Measurements from ENCODE around the gene BOK.

BOK gene

DNA sequence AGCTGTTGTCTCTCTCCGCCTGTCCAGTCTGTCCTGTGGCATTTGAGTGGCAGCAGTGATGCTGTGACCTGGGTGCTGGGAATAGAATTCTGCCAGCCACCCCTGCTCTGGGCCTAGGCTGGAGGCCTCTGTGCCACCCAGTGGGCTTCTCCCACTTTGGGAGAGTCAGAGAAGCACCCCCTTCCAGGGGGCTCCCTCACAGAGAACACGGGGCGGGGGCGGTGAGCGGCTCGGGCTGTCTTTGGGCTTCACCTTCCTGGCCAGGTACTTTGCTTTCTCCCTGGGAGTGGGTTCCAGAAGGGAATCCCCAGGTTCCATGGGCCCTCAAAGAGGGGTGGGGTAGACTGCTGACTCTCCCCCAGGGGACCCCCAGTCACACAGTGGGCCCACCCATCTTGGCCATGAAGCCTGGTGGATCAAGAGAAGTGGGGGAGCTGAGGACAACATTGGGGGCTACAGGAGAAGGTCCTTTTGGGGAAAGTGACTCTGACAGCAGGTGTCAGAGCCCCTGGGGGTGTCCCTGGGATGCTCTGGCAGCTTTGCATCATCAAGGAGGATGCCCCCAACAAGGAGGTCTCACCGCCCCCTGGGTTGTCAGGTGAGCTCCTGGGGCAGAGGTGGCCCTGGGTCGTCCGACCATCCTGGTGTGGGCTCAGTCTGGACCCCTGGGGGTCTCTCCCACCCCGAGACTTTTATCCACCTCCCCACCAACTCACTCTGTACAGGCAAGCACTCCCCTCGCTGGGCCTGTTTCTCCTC lies 18.8 kb upstream of the BOK start:
- DNase-seq = no peak

DNA sequence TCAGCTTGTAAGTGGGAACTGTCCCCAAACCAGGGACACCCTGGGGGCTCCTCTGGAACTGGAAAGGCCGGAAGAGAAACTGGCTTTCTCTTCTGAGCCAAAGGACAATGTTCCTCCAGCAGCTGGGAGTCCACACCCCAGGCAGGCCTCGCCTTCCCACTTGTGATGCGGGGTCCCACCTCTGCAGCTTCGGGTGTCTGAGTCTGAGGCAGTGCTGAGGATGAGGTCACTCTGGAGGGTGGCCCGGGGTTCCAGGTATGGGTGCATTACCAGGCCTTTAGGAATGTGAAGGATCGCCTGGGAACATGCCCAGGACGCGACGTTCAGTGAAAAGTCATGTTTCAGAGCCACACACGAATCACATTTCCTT lies 18.2 kb upstream of the BOK start:
- DNase-seq = no peak

DNA sequence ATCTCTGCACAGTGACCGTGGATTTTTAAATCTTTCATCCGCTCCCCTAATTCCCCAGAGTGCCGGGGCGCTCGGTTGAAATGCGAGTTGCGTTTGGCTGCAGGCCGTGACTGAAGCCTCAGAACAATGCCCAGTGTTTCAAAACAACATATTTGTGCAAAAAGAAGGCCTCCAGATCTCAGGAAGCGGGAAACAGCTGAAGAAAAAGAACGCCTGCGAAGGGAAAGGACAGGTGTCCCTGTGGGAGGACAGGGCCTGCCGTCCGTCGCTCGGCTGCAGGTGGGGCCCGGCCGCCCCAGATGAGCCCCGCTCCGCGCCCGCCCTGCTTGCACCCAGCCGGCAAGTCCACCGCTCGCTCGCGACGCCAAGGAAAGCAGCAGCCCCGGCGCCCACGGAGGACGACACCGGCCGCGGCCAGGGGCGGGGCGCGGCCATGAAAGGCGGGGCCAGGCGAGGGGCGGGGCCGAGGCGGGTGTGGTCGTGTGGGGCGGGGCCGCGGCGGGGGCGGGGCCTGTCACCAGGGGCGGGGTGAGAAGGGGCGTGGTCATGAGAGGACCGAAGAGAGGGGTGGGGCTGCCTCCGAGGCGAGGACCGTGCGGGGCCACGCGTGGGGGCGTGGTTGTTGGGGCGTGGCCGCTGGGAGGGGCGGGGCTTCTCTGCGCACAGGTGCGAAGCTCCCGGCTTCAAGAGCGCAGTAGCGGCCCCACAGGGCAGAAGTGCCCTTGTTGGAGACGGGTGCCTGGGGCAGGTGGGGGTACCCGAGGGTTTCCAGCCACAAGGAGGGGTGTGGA lies 17.6 kb upstream of the BOK start:
- peak; percentile 49 for DNase-seq

DNA sequence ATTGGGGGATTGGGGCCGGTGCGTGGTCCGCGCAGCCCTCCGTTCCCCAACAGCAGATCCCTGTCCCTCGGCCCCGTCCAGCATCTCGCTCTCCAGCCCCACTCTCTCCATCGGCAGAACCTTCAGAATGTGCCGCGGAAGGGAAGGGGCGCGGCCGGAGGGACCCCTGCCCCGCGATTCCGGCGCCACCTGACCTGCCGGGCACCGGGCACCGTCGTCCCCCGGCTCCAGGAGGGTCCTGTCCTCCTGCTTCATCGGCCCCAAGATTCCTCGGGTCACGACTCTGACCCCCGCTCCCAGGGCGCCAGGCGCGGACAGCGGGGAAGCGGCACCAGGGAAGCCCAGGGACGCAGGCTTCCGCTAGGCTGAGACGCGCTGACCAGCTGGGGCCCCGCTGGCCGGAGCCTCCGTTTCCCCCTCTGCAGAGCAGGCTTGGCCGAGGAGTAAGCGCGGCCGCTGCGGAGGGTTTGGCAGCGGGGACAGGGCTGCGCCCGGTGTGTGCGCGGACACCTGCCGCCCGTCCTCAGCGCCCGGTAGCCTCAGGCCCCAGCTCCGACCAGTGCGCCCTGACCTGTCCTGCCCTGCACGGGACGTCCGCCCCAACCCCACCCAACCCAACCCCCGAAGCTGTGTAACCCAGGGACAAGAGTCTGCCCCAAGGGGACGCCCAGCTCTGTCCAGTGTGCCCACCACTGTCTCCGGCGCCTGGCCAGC lies 16.8 kb upstream of the BOK start:
- no peak for DNase-seq

DNA sequence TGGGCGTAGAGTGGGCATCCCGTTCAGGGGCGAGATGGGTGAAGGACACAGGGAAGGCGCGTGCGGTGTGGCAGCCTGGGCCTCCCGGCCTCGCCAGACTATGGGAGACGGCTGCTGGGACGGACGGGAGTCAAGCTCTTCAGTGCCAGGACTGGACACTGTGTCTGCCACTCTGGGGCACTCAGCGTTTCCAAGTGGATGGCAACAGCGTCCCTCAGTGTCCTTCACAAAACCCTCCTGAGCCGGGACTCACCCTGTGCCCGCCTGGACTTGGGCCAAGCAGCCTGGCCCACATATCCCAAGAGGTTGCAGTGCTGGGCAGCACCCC lies 16.3 kb upstream of the BOK start:
- no peak for DNase-seq

DNA sequence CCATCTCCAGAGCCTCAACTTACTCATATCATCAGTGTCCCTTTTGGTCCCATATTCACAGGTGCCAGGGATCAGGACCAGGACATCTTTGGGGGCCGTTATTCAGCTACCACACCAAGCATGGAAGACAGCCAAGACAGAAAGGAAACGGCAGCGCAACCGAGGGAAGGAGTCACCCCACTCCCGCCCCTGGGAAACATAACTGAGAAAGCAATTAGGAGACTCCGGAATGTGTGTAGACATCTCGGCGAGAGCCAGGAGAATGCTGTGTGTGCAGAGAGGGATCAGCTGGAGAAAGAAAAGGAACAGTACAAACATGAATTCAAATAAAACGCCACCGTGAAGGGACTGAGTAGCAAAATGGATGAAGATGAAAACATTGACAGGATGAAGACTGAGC lies 13.4 kb upstream of the BOK start:
- no peak for DNase-seq

DNA sequence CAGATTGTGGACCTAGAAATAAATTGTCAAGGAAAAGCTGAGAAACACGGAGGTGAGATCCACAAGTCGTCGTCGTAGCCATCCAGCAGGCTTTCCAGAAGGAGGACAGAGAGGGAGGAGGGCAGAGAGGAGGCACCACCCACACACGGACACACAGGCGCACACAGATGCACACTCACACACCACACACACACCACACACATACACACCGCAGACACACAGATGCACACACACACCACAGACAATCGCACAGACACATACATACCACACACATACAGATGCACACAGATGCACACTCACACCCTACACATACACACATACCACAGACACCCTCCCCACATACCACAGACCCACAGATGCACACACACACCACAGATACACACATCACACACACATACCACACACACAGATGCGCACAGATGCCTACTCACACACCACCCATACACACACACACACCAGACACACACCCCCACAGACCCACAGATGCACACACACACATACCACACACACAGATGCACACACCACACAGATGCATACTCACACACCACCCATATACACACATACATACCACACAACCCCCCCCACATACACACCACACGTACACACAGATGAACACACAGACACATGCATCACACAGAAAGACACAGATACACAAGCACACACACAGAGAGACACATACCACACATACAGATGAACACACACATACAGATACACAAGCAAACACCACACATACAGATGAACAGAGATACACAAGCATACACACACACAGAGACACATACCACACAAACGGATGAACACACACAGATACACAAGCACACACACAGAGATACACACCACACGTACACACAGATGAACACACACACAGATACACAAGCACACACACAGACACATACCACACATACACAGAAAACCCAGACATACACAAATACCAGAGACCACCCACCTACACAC lies 12.7 kb upstream of the BOK start:
- no peak for DNase-seq

DNA sequence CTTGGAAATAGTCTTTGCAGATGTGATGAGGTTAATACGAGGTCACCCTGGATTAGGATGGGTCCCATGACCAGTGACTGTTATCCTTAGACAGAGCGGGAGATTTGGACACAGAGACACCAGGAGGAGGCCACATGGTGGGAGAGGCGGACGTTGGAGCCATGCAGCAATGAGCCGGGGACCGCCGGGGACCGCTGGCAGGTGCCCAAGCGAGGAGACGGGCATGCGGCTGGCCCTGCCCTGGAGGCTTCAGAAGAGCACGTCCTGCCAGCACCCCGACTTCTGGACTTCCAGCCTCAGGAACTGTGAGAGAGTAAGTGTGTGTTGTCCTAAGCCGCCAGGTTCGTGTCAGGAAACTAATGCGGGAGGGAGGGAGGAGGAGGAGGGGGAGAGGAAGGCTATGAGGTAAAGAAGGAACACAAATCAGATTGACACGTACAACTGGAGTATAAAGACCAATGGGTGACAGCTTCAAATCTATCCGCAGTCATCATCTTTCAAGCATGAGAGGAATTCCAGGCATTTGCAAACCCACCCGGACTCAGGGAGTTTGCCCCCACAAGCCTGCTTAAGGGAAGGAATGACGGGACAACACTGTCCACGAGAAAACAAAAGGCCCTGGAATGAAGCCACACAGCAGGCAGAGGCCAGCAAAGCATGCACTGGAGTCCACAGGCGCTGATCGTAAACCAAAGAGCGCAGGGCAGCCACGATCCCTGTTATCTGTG lies 11.6 kb upstream of the BOK start:
- no peak for DNase-seq

DNA sequence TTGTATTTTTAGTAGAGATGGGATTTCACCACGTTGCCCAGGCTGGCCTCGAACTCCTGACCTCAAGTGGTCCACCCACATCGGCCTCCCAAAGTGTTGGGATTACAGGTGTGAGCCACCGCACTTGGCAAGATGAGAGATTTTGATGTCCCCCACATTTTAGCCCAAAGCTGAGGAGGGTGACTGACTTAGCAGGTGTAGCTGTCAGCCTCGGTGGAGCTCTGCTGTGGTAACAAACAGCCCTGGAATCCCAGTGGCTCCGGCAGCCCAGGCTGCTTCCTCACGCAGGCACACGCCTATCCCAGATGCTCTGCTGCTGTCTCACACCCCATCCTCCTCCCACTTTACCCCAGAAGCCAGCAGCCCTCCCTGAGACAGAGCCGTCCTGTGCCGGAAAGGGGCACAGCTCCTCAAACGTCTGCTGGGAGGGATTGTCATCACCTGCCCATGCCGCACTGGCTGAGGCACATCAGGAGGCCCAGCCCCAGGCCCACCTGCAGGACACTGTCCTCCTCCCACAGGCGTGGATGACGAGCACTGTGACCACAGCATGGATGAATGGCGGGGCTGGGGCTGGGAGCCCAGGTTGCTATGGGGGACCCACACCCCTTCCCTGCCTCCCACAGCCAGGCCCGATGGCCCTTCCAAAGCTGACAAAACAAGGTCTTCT lies 10.6 kb upstream of the BOK start:
- DNase-seq = no peak

DNA sequence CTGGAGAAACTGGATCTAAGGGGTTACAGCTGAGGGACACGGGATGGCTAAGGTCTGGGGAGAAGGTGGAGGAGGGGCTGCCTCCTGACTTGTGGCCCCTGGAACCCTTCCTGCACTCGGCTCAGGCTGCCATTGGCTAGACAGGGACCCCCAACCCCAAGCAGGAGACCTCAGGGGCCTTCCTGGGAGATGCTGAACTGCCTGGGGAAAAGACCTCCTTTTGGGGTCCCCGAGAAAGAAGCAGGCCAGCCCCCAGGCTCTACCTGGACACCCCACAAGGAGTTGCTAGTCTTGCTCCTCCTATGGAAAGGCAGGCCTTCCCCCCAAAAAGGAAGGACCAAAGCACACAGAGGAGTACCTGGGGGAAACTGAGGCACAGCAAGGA lies 10.1 kb upstream of the BOK start:
- DNase-seq = no peak

DNA sequence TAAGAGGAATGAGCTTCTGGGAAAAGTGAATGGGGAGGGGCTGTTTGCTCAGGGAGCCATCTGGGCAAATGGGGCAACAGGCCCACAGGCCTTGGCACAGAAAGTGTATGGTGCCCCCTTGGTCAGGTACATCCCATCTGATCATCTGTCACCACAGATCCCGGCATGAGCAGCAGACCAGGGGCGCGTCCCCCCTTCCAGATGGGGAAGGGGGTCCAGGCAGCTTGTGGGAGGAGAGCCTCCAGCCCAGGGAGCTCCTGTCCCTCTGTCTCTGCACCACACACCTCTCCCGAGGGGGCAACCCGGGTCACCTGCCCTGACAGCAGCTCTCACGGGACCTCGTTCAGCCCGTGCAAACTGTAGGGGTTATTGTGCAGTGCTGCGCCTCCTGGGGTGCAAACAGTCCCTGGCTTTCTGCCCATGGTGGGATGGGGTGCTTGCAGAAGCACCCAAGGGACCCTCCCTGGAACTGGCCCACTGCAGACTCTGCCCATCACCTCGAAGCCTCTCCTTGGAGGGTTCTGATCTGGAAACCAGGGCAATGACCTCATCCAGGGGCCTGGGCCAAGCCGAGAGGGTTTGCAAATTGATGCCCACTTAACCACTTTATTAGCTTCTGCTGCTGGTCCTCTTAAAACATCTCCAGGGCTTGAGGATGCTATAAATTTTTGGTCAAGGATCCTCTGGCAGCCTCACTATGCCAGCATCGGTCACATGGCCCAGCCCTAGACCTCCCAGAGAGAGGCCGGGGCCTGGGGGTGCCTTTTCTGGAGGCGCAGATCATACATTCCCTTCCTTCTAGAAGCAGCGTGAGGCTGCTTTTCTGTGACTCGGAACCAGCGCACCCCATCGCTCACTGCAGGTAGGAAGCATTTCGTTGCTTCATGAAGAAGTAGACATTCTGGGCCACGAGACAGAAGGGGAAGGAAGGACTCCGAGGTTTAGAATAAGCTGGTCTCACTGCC lies 7.6 kb upstream of the BOK start:
- DNase-seq = no peak

DNA sequence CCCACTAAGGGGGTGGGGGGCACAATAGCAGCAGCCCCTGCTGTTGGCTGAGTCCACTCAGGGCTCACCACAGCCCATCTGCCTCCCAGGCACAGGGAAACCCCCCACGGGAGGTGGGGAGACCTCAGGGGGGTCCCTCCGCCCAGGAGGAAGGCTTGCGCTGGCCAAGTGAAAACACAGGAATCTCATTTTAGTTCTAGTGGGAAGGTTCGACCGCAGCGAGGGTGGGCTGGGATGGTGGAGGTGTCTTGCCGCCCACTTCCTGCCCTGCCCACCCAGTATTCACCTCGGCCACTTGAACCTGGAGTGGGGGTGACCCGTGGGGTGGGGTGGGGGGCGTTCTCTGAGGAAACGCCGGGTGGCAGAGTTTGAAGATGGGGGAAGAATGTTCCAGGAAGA lies 6.9 kb upstream of the BOK start:
- no peak for DNase-seq

DNA sequence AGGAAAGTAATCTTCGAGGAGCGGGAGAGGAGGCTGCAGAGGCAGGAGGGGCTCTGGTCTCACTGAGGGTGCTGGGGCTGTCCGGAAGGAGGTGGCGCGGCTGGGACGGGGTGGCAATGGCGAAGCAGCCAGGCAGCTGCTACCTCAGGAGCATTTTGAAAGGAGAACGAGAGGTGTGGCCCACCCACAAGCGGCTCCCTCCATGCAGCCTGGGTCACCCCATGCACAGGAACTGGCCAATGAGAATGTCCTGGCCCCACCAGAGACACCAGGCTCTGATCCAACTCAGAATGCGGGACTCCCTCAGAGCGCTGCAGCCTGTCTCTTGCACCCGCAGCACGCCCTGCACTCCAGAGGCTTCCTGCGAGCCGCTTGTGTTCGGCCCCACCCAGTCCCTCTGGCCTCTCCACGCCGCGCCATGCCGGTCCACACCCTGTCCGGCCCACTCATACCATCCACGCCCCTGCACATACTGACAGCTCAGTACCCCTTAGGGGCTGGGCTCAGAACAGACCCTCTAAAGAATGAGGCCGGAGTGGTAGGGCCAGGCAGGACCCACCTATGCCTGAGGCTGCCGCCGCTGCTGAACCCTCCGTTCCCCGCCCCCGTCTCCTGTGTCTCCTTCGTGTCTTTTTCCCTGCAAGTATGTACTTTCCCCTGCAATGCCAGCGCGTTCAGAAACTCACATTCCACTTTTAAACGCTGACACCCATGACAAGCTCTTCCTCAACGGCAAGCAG lies 6.4 kb upstream of the BOK start:
- no peak for DNase-seq

DNA sequence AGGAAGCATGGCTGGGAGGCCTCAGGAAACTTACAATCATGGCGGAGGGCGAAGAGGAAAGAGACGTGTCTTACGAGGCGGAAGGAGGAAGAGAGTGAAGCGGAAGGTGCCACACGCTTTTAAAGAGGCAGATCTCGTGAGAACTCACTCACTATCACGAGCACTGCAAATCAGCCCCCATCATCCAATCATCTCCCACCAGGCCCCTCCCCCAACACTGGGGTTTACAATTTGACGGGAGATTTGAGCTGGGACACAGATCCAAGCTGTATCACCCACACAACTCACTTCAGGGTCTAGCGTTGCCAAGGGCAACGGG lies 5.1 kb upstream of the BOK start:
- no peak for DNase-seq

DNA sequence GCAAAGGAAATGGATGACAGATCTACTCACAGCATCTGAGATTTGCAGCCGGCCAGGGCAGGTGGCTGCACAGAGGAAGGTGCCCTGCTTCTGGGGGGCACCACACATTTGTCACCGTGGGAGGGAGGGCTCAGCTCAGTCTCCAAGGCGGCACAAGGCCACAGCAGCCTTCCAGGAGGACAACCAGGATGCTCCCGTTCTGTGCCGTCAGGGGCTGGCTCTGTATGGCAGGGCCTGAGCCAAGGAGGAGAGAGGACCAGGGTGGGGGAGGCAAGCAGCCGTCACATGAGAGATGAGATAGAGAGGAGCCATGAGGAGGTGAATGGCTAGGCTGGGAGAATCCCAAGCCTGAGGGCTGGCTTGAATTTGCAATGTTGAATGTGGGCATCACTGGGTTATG lies 4.6 kb upstream of the BOK start:
- DNase-seq = no peak

DNA sequence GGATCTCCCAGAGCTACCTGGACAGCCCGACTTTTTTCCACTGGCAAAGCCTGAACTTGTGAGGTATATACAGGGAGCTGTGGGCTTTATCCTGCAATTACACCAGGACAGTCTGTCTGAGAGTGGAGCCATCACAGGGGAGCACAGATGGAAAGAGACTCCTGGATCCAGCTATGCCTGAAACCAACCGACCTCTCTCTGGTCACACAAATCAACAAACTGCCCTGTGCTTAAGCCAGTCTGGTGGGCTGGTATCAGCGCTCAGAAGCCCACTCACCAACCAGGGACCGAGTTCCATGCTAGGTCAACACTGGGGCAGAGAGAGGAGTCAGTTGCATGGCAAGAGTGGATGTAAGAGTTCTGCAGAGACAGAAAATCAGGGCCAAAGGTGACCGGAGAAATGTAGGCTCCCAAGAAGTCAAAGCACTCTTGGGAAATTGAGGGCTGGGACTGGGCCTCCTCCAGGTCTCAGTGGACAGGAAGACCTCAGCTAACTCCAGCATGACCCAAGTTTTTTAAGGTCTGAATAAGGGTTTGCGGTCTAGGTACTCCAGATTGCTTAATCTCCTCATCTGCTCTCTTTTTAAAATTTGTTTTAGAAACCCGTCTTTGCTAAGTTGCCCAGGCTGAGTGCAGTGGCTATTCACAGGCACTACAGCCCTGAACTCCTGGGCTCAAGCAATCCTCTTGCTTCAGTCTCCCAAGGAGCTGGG lies 3.8 kb upstream of the BOK start:
- no peak for DNase-seq

DNA sequence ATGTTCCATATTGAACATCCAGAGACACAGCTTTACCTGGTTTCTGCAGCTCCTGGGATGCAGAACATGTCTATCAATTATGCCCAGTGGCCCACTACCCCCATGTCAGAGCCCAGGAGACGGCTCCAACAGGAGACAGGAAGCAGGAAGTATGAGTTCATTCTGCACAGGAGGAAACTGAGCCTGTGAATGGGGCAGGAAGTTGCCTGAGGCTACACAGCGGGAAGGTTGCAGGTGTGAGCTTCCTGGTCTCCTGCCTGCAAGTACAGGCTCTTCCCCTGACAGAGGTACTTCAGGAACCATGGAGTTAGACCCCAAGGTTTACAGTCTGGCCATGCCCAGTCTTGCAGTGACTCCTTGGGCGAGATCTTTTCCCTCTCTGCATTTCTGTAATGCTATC lies 2.8 kb upstream of the BOK start:
- no peak for DNase-seq

DNA sequence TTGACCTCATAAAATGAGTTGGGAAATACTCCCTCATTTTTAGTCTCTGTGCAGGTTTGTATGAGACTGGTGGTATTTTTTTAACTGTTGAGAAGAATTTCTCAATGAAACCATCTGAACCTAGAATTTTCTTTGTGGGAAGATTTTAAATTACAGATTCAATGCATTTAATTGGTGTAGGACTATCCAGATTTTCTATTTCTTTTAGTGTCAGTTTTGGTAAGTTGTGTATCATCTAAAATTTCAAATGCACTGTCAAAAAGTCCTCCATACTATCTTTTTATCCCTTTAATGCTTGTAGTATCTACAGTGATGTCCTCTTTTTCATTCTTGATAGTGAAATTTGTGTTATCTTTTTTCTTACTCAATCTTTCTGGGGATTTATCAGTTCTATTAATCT lies 1.8 kb upstream of the BOK start:
- DNase-seq = no peak

Data from T-helper 9 cell (primary cell).